Testis (tissue), 2 donors: Measurements from ENCODE around the gene OPCML.

Experiments
- CTCF ChIP-seq, 3 experiments: fragments of 450-650 bp in 2 of 3; fragments of 200-600 bp in 1 of 3; sonication (generic) in 1 of 3; IDR thresholded peaks; one replicate each; pipeline ENCODE4 v1.5.1; 2016 to 2019; ENCODE audit warnings: antibody characterized with exemption in 3 of 3, mild to moderate bottlenecking in 2 of 3, moderate library complexity in 1 of 3
- POLR2A ChIP-seq: fragments of 450-650 bp; IDR thresholded peaks from one replicate; pipeline ENCODE4 v1.6.1; 2017; ENCODE audit warnings: antibody characterized with exemption, mild to moderate bottlenecking, moderate library complexity

DNA sequence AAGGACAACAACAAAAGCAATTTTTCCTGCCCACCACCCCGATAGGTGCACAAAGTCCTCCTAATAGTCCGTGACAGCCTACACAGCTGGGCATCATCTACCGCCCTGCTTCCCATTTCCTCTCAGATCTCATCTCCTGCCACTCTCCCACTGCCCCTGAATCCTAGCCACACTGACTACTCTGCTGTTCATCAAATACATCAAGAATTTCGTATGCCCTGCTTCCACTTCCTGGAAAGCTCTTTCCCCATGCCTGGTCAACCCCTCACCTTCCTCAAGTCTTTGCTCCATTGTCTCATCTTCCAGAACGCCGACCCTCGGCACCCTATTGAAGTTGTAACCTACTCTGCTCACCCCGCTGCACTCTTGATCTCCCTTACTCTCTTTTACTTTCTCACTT, 320.1 kb downstream of the OPCML start:
- no peak for TF ChIP-seq CTCF (IDR thresholded peaks at IDR 0.05)
- TF ChIP-seq POLR2A, result no peak
